ENCODE measurements around the gene B4GALT6.

- TF ChIP-seq CTCF (IDR thresholded peaks at IDR 0.05) (no peak), EZH2 (IDR thresholded peaks at IDR 0.05; ENCODE audit: borderline replicate concordance, insufficient read depth, low read depth, low read length, poor library complexity, severe bottlenecking) (no peak)
Measured at GRCh38 chr18:31723639-31723989, 39.2 kb upstream of the B4GALT6 start.
